ENCODE data around the gene CCDC192. TPM values are rescaled to one million over a fixed set of nuclear protein-coding genes. Genes with fewer than 3 reads are reported as not detected.

Gene CCDC192
- total RNA-seq, 4 donors from 2014 or later, result not detected

DNA sequence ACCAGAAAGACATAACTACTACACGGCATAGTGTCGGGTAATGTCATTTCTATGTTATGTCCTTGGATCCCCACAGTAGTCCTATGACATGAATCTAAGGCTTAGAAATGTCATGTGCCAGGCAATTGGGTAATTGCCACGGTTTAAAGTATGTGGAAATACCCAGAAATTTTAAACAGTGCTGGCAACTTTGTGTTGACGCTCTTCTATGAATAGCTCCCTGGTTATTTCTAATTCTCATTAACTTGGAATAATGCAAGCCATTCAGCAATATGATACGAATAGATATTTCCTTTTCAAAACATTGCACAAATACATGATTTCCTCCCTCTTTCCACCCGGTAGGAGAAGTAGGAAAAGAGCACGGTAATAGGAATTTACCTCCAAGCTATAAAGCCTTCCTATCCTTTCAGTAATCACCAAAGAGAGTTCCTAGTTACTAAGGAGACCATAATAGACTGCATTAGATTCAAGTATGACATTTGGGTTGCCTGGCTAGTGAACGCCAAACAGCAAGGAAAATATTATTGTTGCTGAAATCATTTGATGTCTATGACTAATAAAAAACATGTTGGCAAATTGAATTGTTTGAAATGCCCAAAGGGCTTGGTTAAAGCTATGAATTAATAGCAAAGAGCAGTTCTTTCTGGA, 168.4 kb downstream of the CCDC192 start:
- intact Hi-C loops (cut with DNase I; ENCODE audit: low total_unique reads) (no loop called here), in situ Hi-C loops (cut with MboI; ENCODE audit: low pct_ligation_motif_present in 1 of 4, low pct_unique_long_range_greater_than_20kb in 1 of 4, low sequenced_read_pairs in 3 of 4) (loop anchor here in 1 of 4 donors (25.0 kb wide), 1 partner anchor 309 kb away; no protein-coding TSS in a partner anchor)
- no peak for DNase-seq
- no peak for TF ChIP-seq POLR2AphosphoS5 (IDR thresholded peaks at IDR 0.05)
- TF ChIP-seq POLR2A (IDR thresholded peaks at IDR 0.05), result no peak
- TF ChIP-seq, protein P1, sequence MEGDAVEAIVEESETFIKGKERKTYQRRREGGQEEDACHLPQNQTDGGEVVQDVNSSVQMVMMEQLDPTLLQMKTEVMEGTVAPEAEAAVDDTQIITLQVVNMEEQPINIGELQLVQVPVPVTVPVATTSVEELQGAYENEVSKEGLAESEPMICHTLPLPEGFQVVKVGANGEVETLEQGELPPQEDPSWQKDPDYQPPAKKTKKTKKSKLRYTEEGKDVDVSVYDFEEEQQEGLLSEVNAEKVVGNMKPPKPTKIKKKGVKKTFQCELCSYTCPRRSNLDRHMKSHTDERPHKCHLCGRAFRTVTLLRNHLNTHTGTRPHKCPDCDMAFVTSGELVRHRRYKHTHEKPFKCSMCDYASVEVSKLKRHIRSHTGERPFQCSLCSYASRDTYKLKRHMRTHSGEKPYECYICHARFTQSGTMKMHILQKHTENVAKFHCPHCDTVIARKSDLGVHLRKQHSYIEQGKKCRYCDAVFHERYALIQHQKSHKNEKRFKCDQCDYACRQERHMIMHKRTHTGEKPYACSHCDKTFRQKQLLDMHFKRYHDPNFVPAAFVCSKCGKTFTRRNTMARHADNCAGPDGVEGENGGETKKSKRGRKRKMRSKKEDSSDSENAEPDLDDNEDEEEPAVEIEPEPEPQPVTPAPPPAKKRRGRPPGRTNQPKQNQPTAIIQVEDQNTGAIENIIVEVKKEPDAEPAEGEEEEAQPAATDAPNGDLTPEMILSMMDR (IDR thresholded peaks at IDR 0.05), result no peak
- no peak for TF ChIP-seq EP300 (IDR thresholded peaks at IDR 0.05; ENCODE audit: low read depth)
- 60 to 71% methylated on average over 6 to 8 of the region's 8 CpGs for WGBS, 2 donors (ENCODE audit: low coverage in 1 of 2)
- H3K36me3 ChIP-seq, result no peaks in the 10 kb centered on the region
- peaks cover 11 to 37% (median 15%) of the 10 kb centered on the region in 4 donors for H3K4me1 ChIP-seq
- H3K4me3 ChIP-seq, result no peak overlapping the region
- no peaks in the 10 kb centered on the region for H3K27me3 ChIP-seq
- no peaks in the 10 kb centered on the region for H3K9me3 ChIP-seq
- H3K27ac ChIP-seq, result peak overlapping the region in 1 of 4 donors; percentile 14

DNA sequence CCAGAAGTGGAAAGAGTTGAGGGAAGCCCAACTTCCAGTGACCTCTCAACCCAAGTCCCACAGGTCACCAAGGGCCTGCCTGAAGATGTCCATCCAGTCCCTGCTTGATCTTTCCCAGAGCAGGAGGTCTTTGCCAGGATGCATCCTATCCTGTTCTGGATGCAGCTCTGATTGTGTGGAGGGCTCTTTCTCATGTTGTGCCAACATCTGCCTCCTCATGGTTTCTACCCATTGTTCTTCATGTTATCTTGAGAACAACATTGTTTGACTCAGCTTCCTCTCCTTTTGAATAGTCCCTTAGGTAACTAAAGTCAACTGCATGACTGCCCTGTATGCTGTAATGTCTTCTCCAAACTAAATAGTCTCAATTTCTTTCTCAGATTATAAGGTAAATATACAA, 169.3 kb downstream of the CCDC192 start:
- intact Hi-C loops (cut with DNase I; ENCODE audit: low total_unique reads) (no loop called here), in situ Hi-C loops (cut with MboI; ENCODE audit: low pct_ligation_motif_present in 1 of 4, low pct_unique_long_range_greater_than_20kb in 1 of 4, low sequenced_read_pairs in 3 of 4) (loop anchor here in 1 of 4 donors (25.0 kb wide), 1 partner anchor 310 kb away; no protein-coding TSS in a partner anchor)

DNA sequence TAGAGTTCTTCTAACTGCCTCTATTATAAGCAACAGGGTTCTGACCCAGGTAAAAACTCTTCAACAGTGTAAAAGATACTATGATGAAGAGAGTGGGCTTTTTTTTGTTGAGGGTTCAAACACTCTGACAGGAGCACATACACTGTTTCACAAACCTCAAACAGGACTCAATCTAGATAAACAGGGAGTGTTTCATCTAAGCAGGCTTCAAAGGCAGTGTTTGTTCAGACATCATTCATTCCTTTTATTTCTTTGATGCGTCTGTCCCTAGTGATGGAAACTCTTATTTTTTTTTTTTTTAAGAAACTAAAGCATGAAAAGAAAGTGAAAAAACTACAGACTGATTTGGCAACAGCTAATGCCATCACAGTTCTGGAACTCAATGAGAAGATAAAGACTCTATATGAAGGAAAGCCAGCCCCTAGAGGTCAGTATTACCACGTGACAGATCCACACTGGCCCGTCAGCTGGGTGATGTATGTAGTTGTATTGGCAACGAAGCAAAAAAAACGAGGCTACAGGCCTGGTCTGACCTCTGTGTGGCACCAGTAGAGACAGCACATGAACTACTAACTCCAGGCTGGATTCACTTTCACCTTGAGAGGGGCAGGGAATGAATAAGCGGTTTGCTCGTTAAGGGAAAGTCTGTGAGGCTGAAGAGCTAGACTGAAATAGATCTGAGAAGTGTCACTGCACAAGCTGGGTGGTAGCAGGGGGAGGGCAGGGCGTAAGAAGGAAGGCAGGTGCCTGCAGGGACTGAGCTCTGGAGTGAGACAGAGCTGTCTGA, 172.2 kb downstream of the CCDC192 start:
- H3K27ac ChIP-seq, result peak overlapping the region; percentile 53 to 68 (median 58)
- 11 to 18% methylated on average over 8 of the region's 8 CpGs for WGBS, 2 donors (ENCODE audit: low coverage in 1 of 2)
- intact Hi-C loops (cut with DNase I; ENCODE audit: low total_unique reads), result no loop called here
- H3K27me3 ChIP-seq, result no peaks in the 10 kb centered on the region
- no peak overlapping the region for H3K4me3 ChIP-seq
- peak; percentile 57 for DNase-seq
- in situ Hi-C loops (cut with MboI; ENCODE audit: low pct_ligation_motif_present in 1 of 4, low pct_unique_long_range_greater_than_20kb in 1 of 4, low sequenced_read_pairs in 3 of 4), result no loop called here
- no peak for TF ChIP-seq POLR2A (IDR thresholded peaks at IDR 0.05)
- TF ChIP-seq EP300 (IDR thresholded peaks at IDR 0.05; ENCODE audit: low read depth), result no peak
- TF ChIP-seq, protein P1 (IDR thresholded peaks at IDR 0.05), result peak in 4 of 5 experiments; percentile 15 to 42 (median 18)
- no peak for TF ChIP-seq POLR2AphosphoS5 (IDR thresholded peaks at IDR 0.05)
- peaks cover 11 to 37% (median 23%) of the 10 kb centered on the region in 4 donors for H3K4me1 ChIP-seq
- no peaks in the 10 kb centered on the region for H3K9me3 ChIP-seq
- no peaks in the 10 kb centered on the region for H3K36me3 ChIP-seq

More for the DNA sequence above, 169.3 kb downstream of the CCDC192 start:
- H3K27me3 ChIP-seq, result no peaks in the 10 kb centered on the region
- no peak for DNase-seq
- H3K36me3 ChIP-seq, result no peaks in the 10 kb centered on the region
- H3K4me3 ChIP-seq, result no peak overlapping the region
- TF ChIP-seq, protein P1 (IDR thresholded peaks at IDR 0.05), result no peak
- no peak for TF ChIP-seq EP300 (IDR thresholded peaks at IDR 0.05; ENCODE audit: low read depth)
- TF ChIP-seq POLR2AphosphoS5 (IDR thresholded peaks at IDR 0.05), result no peak
- no peak for TF ChIP-seq POLR2A (IDR thresholded peaks at IDR 0.05)
- no peak overlapping the region for H3K27ac ChIP-seq
- H3K4me1 ChIP-seq, result peaks cover 11 to 35% (median 19%) of the 10 kb centered on the region in 4 donors
- no peaks in the 10 kb centered on the region for H3K9me3 ChIP-seq

DNA sequence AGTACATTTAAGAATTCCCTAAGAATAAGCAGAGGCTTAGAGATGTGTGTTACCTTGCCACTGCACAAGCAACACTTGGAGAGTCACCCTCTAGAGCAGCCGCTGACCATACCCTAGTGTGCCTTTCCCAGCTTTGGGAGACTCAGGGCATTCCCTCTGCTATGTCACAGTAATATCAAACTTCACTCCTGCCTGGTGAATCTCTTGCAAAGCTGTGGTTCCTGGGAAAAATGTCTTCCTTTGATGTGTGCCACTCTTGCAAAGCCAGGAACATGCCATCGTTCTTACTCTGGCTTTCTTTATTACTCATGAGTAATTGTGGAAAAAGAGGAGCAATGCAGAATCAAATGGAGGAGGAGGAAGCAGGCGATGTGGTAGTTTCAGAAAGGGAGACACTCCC, 173.2 kb downstream of the CCDC192 start:
- TF ChIP-seq EP300 (IDR thresholded peaks at IDR 0.05; ENCODE audit: low read depth), result no peak
- TF ChIP-seq POLR2AphosphoS5 (IDR thresholded peaks at IDR 0.05), result no peak
- TF ChIP-seq, protein P1 (IDR thresholded peaks at IDR 0.05), result no peak
- no peak for TF ChIP-seq POLR2A (IDR thresholded peaks at IDR 0.05)
- DNase-seq, result no peak
- Histone ChIP-seq H3K4me1 (peaks cover 11 to 28% (median 20%) of the 10 kb centered on the region in 4 donors), H3K4me3 (no peak overlapping the region), H3K36me3 (no peaks in the 10 kb centered on the region), H3K9me3 (no peaks in the 10 kb centered on the region), H3K27me3 (no peaks in the 10 kb centered on the region), H3K27ac (peak overlapping the region; percentile 53 to 68 (median 58))
- intact Hi-C loops (cut with DNase I; ENCODE audit: low total_unique reads), result no loop called here
- in situ Hi-C loops (cut with MboI; ENCODE audit: low pct_ligation_motif_present in 1 of 4, low pct_unique_long_range_greater_than_20kb in 1 of 4, low sequenced_read_pairs in 3 of 4), result no loop called here
- 48 to 56% methylated on average over 2 to 3 of the region's 3 CpGs for WGBS, 2 donors (ENCODE audit: low coverage in 1 of 2)

Data from transverse colon (tissue), 4 donors.